Hepatocyte (in vitro differentiated cells): Measurements from ENCODE around the gene OR2AG2. TPM values are rescaled to one million over a fixed set of nuclear protein-coding genes. Genes with fewer than 3 reads are reported as not detected.

ENCODE experiments used
- DNase-seq: peaks from one replicate; pipeline ENCODE4 v3.0.0-alpha.2; 2016; ENCODE audit warnings: low spot score
- H2AFZ ChIP-seq: fragments of 200-600 bp; sonication (generic); 2 replicates; pipeline ENCODE4 v1.6.0; 2016; ENCODE audit warnings: antibody characterized with exemption, mild to moderate bottlenecking
- H3K27ac ChIP-seq: fragments of 200-600 bp; sonication (generic); 2 replicates; pipeline ENCODE4 v1.5.1; 2016; ENCODE audit warnings: mild to moderate bottlenecking
- H3K27me3 ChIP-seq: fragments of 200-600 bp; sonication (generic); 2 replicates; pipeline ENCODE4 v1.6.1; 2016
- H3K36me3 ChIP-seq: fragments of 200-600 bp; sonication (generic); replicated peaks from 2 replicates; pipeline ENCODE4 v1.5.1; 2016; ENCODE audit warnings: low read depth; ENCODE audit not compliant: insufficient read depth
- H3K4me1 ChIP-seq: fragments of 200-600 bp; sonication (generic); 2 replicates; pipeline ENCODE4 v1.5.1; 2016; ENCODE audit warnings: mild to moderate bottlenecking, moderate library complexity; ENCODE audit not compliant: insufficient read depth
- H3K4me2 ChIP-seq: fragments of 200-600 bp; sonication (generic); 2 replicates; pipeline ENCODE4 v1.6.0; 2016
- H3K4me3 ChIP-seq: fragments of 200-600 bp; sonication (generic); 2 replicates; pipeline ENCODE4 v1.5.1; 2016; ENCODE audit warnings: mild to moderate bottlenecking
- H3K79me2 ChIP-seq: fragments of 200-600 bp; sonication (generic); 2 replicates; pipeline ENCODE4 v1.6.0; 2017; ENCODE audit warnings: mild to moderate bottlenecking
- H3K9me2 ChIP-seq: fragments of 200-600 bp; sonication (generic); replicated peaks from 2 replicates; pipeline ENCODE4 v1.6.0; 2017; ENCODE audit warnings: mild to moderate bottlenecking; ENCODE audit not compliant: insufficient read depth
- H3K9me3 ChIP-seq: fragments of 200-600 bp; sonication (generic); 2 replicates; pipeline ENCODE4 v1.5.1; 2016; ENCODE audit warnings: low read depth, mild to moderate bottlenecking
- H4K20me1 ChIP-seq: fragments of 200-600 bp; sonication (generic); 2 replicates; pipeline ENCODE4 v1.6.0; 2016; ENCODE audit warnings: mild to moderate bottlenecking; ENCODE audit not compliant: insufficient read depth, poor library complexity, severe bottlenecking
- CTCF ChIP-seq: fragments of 200-600 bp; sonication (generic); IDR thresholded peaks from 2 replicates; pipeline ENCODE4 v1.5.1; 2016; ENCODE audit warnings: antibody characterized with exemption, mild to moderate bottlenecking; ENCODE audit not compliant: poor library complexity
- EZH2 ChIP-seq: fragments of 200-600 bp; sonication (generic); IDR thresholded peaks from 2 replicates; pipeline ENCODE4 v1.6.1; 2016; ENCODE audit warnings: antibody characterized with exemption, mild to moderate bottlenecking, borderline replicate concordance
- EZH2phosphoT487 ChIP-seq: fragments of 200-600 bp; sonication (generic); IDR thresholded peaks from one replicate; pipeline ENCODE4 v1.6.1; 2018; ENCODE audit warnings: antibody characterized with exemption, mild to moderate bottlenecking, low read depth, moderate library complexity; ENCODE audit not compliant: unreplicated experiment, severe bottlenecking
- WGBS: methylation state at CpG from one replicate; pipeline ENCODE4 v1.1.6; 2016; ENCODE audit warnings: low lambda C conversion rate; ENCODE audit errors: missing lambda C conversion rate; 5-methylcytosine and 5-hydroxymethylcytosine counted together
- polyA plus RNA-seq: library from polyadenylated mRNA; unstranded; fragments of >200 nt; fragmentation: Nextera tagmentation; extraction: Ambion mirVana; gene quantifications from 2 replicates; pipeline ENCODE4 v1.2.1, GENCODE V29; 2016
- total RNA-seq: library from RNA; depleted of rRNA; stranded (reverse); fragments of >200 nt; gene quantifications from 2 replicates; pipeline ENCODE4 v1.2.3, GENCODE V29; 2014

OR2AG2 gene
- total and polyA plus RNA-seq, 2 experiments from 2014 or later, result 0.27 TPM; not detected in 1

GRCh38 chr11:6727971-6728760 lies 43.6 kb downstream of the OR2AG2 start:
- 60% methylated on average over 6 of the region's 6 CpGs for WGBS
- DNase-seq, result no peak
- H3K4me3 ChIP-seq, result no peak overlapping the region
- no peak overlapping the region for H2AFZ ChIP-seq
- no peak for TF ChIP-seq CTCF
- TF ChIP-seq EZH2, result no peak
- no peak for TF ChIP-seq EZH2phosphoT487
- H3K4me1 ChIP-seq, result no peaks in the 10 kb centered on the region
- no peaks in the 10 kb centered on the region for H3K36me3 ChIP-seq
- no peak overlapping the region for H3K4me2 ChIP-seq
- no peaks in the 10 kb centered on the region for H3K9me3 ChIP-seq
- no peaks in the 10 kb centered on the region for H3K9me2 ChIP-seq
- no peak overlapping the region for H3K27ac ChIP-seq
- H4K20me1 ChIP-seq, result no peaks in the 10 kb centered on the region
- H3K27me3 ChIP-seq, result no peaks in the 10 kb centered on the region
- no peaks in the 10 kb centered on the region for H3K79me2 ChIP-seq

- H4K20me1 ChIP-seq, result no peaks in the 10 kb centered on the region
- H3K9me2 ChIP-seq, result no peaks in the 10 kb centered on the region
- no peak for DNase-seq
- H3K36me3 ChIP-seq, result no peaks in the 10 kb centered on the region
- no peak overlapping the region for H3K27ac ChIP-seq
- H3K4me2 ChIP-seq, result no peak overlapping the region
- H2AFZ ChIP-seq, result no peak overlapping the region
- no peak overlapping the region for H3K4me3 ChIP-seq
- H3K79me2 ChIP-seq, result no peaks in the 10 kb centered on the region
- TF ChIP-seq CTCF, result no peak
- TF ChIP-seq EZH2, result no peak
- H3K9me3 ChIP-seq, result no peaks in the 10 kb centered on the region
- 68% methylated on average over 2 of the region's 2 CpGs for WGBS
- H3K4me1 ChIP-seq, result no peaks in the 10 kb centered on the region
- H3K27me3 ChIP-seq, result no peaks in the 10 kb centered on the region
These were observed 46.3 kb downstream of the OR2AG2 start for GRCh38 chr11:6725386-6725896.

- Histone ChIP-seq H2AFZ (no peak overlapping the region), H3K79me2 (no peaks in the 10 kb centered on the region), H3K4me1 (no peaks in the 10 kb centered on the region), H3K36me3 (no peaks in the 10 kb centered on the region), H3K27ac (no peak overlapping the region), H3K4me3 (no peak overlapping the region), H4K20me1 (no peaks in the 10 kb centered on the region), H3K4me2 (no peak overlapping the region), H3K27me3 (no peaks in the 10 kb centered on the region), H3K9me3 (no peaks in the 10 kb centered on the region), H3K9me2 (no peaks in the 10 kb centered on the region)
- TF ChIP-seq CTCF (no peak), EZH2phosphoT487 (no peak), EZH2 (no peak)
- DNase-seq, result no peak
- 68% methylated on average over 1 of the region's 1 CpG for WGBS
These were observed 47.8 kb downstream of the OR2AG2 start for GRCh38 chr11:6724013-6724412.
